CD4-positive, alpha-beta T cell treated with Interferon gamma for 1 hour (primary cell): ENCODE data around the gene TVP23A.
A peak's percentile ranks its signal among the peaks of the same experiment; 100 is the strongest.
"Not testable (repeated sequence)": the region's sequence is repeated elsewhere in the genome, so short reads cannot be mapped to it uniquely, and the experiment has no call there.

ENCODE experiments used
- DNase-seq: peaks from one replicate; pipeline ENCODE4 v3.0.0-alpha.2; 2020

TVP23A gene

GRCh38 chr16:10835281-10835931, 16.8 kb upstream of the TVP23A start:
- DNase-seq: no peak

GRCh38 chr16:10834766-10835165, 16.2 kb upstream of the TVP23A start:
- DNase-seq: no peak

- no peak for DNase-seq
These were observed 15.5 kb upstream of the TVP23A start for GRCh38 chr16:10834130-10834529.

- DNase-seq: no peak
These were observed 14.7 kb upstream of the TVP23A start for GRCh38 chr16:10833271-10833670.

- no peak for DNase-seq
These were observed 13.6 kb upstream of the TVP23A start for GRCh38 chr16:10831894-10832886.

- DNase-seq: not testable (repeated sequence)
These were observed 11.6 kb upstream of the TVP23A start for GRCh38 chr16:10830240-10830639.

GRCh38 chr16:10829390-10830098, 10.9 kb upstream of the TVP23A start:
- not testable (repeated sequence) for DNase-seq

- peak; percentile 83 for DNase-seq
These were observed 10.3 kb upstream of the TVP23A start for GRCh38 chr16:10828851-10829366.

- DNase-seq: no peak
These were observed 9.2 kb upstream of the TVP23A start for GRCh38 chr16:10827691-10828341.

GRCh38 chr16:10824111-10824893, 5.7 kb upstream of the TVP23A start:
- DNase-seq: no peak

- no peak for DNase-seq
These were observed 4.1 kb upstream of the TVP23A start for GRCh38 chr16:10822702-10823101.

GRCh38 chr16:10820546-10820945, 2.0 kb upstream of the TVP23A start:
- DNase-seq: no peak

- DNase-seq: no peak
These were observed 1.1 kb downstream of the TVP23A start for GRCh38 chr16:10817514-10817913.

GRCh38 chr16:10813099-10813455, 5.5 kb downstream of the TVP23A start:
- DNase-seq: no peak

GRCh38 chr16:10812312-10813098, 6.1 kb downstream of the TVP23A start:
- no peak for DNase-seq

- no peak for DNase-seq
These were observed 8.9 kb downstream of the TVP23A start for GRCh38 chr16:10809706-10810105.

GRCh38 chr16:10808850-10809249, 9.7 kb downstream of the TVP23A start:
- no peak for DNase-seq

- no peak for DNase-seq
These were observed 10.4 kb downstream of the TVP23A start for GRCh38 chr16:10808218-10808617.

- DNase-seq: no peak
These were observed 11.9 kb downstream of the TVP23A start for GRCh38 chr16:10806698-10807097.

GRCh38 chr16:10805334-10805733, 13.3 kb downstream of the TVP23A start:
- no peak for DNase-seq

GRCh38 chr16:10799736-10800135, 18.9 kb downstream of the TVP23A start:
- DNase-seq: no peak
